ENCODE data around the gene HIPK3.

The HIPK3 gene

DNA sequence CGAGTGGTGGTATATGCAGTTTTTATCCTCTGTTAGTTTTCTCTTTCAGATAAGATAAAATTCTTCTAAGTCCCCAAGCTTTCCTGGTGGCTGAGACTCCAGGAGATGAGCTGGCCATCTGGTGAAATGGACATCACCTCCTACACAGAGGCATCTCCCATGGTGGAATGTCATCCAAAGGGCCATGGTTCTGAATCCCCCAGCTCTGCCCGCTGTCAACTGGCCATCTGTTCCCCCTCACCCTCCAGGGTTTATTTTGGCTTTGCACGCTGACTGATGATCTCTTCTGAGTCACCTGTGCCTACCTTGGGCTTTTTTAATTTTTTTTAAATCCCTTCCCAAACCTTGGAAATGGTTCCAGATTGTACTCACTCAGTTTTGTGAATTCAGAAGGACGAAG is 142.2 kb downstream of the HIPK3 start:
- no peak overlapping the region for H3K27ac ChIP-seq (ENCODE audit: low read depth, low read length)
- H3K9ac ChIP-seq (ENCODE audit: low read length) = no peak overlapping the region
- H3K4me3 ChIP-seq (ENCODE audit: low read length) = no peak overlapping the region
- H3K27me3 ChIP-seq (ENCODE audit: control insufficient read depth, insufficient read depth, low read length) = peaks cover 4% of the 10 kb centered on the region
- no peaks in the 10 kb centered on the region for H3K4me1 ChIP-seq (ENCODE audit: control insufficient read depth, insufficient read depth, low read length)
- no peaks in the 10 kb centered on the region for H3K36me3 ChIP-seq (ENCODE audit: control insufficient read depth, insufficient read depth, low read length)

DNA sequence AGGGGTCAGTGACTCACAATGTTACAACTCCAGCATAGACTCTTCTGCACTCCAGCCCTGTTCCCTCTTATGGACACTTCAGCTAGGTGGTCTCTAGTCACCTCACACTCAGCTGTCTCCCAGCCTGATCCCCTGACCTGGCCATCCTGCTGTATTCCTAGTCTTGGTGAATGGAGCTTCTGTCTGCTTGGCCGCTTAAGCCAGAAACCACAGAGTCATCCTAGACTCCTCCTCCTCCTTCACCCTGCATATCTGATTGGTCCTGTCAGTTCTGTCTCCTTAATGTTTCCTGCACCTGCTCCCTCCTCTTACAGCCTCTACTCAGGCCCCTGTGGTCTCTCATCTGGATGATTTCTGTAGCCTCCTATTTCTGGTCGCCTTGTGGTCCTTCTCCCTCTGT is 144.9 kb downstream of the HIPK3 start:
- H3K4me1 ChIP-seq (ENCODE audit: control insufficient read depth, insufficient read depth, low read length) = no peaks in the 10 kb centered on the region
- H3K4me3 ChIP-seq (ENCODE audit: low read length) = no peak overlapping the region
- H3K36me3 ChIP-seq (ENCODE audit: control insufficient read depth, insufficient read depth, low read length) = no peaks in the 10 kb centered on the region
- no peak overlapping the region for H3K27ac ChIP-seq (ENCODE audit: low read depth, low read length)
- peaks cover 4% of the 10 kb centered on the region for H3K27me3 ChIP-seq (ENCODE audit: control insufficient read depth, insufficient read depth, low read length)
- H3K9ac ChIP-seq (ENCODE audit: low read length) = no peak overlapping the region

- H3K4me1 ChIP-seq (ENCODE audit: control insufficient read depth, insufficient read depth, low read length) = no peaks in the 10 kb centered on the region
- H3K27me3 ChIP-seq (ENCODE audit: control insufficient read depth, insufficient read depth, low read length) = peaks cover 4% of the 10 kb centered on the region
- no peak overlapping the region for H3K9ac ChIP-seq (ENCODE audit: low read length)
- no peak overlapping the region for H3K4me3 ChIP-seq (ENCODE audit: low read length)
- no peak overlapping the region for H3K27ac ChIP-seq (ENCODE audit: low read depth, low read length)
- no peaks in the 10 kb centered on the region for H3K36me3 ChIP-seq (ENCODE audit: control insufficient read depth, insufficient read depth, low read length)
These were observed 146.2 kb downstream of the HIPK3 start for GRCh38 chr11:33403344-33403743.

GRCh38 chr11:33405834-33406602 is 148.8 kb downstream of the HIPK3 start:
- no peaks in the 10 kb centered on the region for H3K4me1 ChIP-seq (ENCODE audit: control insufficient read depth, insufficient read depth, low read length)
- no peak overlapping the region for H3K4me3 ChIP-seq (ENCODE audit: low read length)
- H3K36me3 ChIP-seq (ENCODE audit: control insufficient read depth, insufficient read depth, low read length) = no peaks in the 10 kb centered on the region
- no peak overlapping the region for H3K9ac ChIP-seq (ENCODE audit: low read length)
- no peak overlapping the region for H3K27ac ChIP-seq (ENCODE audit: low read depth, low read length)
- peaks cover 2% of the 10 kb centered on the region for H3K27me3 ChIP-seq (ENCODE audit: control insufficient read depth, insufficient read depth, low read length)
